GM19025 (cell line): ENCODE results near the gene NUCKS1.

Source experiments
- ATAC-seq: cut with Tn5 transposase; IDR thresholded peaks from one replicate; pipeline ENCODE4 v1.9.1; 2021; ENCODE audit warnings: mild to moderate bottlenecking, low read depth, moderate library complexity; ENCODE audit not compliant: unreplicated experiment

NUCKS1 gene

GRCh38 chr1:205703072-205703471, 46.9 kb downstream of the NUCKS1 start:
- no peak for ATAC-seq

DNA sequence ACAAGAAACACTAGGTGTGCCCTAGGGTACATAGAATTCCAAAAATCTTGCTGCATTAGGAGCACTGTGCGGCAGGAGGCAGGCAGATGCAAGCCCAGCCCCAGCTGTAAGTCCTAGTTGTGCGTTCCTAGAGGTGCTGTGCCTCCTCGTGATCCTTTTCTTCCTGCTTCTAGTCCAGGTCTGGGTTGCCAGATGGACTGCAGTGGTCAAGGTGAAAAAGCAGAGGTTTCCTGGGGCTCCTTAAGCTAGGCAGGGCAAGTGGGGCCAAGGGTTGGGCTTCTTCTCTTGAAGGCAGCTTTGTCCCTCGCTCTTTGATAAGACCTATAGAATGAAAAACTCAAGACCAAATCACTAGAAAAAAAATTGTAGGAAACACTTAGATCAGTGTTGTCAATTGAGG, 48.1 kb downstream of the NUCKS1 start:
- no peak for ATAC-seq

- no peak for ATAC-seq
These were observed 48.6 kb downstream of the NUCKS1 start for GRCh38 chr1:205701420-205701819.

DNA sequence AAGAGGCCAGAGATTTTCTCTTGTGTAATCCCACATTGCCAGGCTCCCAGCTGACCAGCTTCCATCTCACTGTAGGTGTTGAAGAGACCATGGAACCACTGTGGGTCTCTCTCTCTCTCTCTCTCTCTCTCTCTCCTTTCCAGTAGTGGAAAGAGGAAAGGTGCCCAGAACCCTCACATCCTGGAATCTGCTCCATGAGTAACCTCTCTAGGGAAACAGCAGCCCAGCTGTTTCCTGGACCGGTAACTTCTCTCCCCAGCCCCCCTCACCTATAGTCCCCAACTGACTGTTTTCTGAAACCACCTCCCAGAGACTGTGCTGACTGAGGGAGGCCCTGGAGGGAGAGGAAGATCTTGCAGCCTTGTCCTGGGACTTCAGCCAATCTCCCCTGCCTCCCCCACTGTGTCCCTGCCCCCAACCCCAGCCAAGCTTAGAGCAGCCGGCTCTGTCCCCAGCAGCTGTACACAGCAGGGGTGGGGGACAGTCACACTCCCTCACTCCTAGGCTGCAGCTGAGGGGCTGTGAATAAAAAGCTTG, 49.0 kb downstream of the NUCKS1 start:
- no peak for ATAC-seq

DNA sequence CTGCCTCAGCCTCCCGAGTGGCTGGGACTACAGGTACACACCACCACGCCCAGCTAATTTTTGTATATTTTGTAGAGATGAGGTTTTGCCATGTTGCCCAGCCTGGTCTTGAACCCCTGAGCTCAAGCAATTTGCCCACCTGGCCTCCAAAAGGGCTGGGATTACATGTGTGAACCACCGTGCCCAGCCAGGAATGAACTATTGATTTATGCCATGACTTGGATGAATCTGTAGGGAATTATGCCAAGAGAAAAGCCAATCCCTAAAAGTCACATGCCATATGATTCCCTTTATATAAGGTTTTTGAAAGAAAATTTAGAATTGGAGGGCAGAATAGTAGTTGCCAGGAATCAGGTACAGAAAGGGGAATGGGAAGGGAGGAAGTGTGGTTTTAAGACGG, 50.6 kb downstream of the NUCKS1 start:
- ATAC-seq: no peak

- no peak for ATAC-seq
These were observed 51.1 kb downstream of the NUCKS1 start for GRCh38 chr1:205698921-205699320.

DNA sequence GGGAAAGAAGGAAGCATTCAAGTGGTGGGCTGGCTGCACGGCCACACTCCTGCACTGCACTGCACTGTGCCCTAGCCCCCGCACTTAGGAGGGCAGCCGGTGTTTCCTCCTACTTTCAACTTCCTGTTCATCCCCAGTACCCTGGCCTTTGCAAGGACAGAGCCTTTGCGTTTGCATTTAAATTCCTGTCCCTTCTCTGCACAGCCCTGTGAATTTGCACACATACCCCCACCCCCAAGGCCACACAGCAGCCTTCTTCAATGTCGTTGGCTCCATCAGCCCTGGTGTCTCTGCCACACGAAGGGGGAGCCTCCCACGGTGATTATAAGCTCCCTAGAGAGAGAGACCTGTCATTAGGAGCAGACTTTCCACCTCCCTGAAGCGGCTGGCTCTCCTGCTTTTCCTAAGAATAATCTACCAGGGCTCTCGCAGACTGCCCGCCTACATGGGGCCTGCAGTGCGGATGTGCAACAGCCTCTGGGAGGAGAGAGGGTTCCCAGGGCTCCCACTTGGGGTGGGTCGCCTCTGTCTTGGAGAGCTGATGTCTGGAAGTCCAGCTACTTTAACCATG, 56.5 kb downstream of the NUCKS1 start:
- ATAC-seq: no peak

GRCh38 chr1:205692423-205692822, 57.6 kb downstream of the NUCKS1 start:
- no peak for ATAC-seq

DNA sequence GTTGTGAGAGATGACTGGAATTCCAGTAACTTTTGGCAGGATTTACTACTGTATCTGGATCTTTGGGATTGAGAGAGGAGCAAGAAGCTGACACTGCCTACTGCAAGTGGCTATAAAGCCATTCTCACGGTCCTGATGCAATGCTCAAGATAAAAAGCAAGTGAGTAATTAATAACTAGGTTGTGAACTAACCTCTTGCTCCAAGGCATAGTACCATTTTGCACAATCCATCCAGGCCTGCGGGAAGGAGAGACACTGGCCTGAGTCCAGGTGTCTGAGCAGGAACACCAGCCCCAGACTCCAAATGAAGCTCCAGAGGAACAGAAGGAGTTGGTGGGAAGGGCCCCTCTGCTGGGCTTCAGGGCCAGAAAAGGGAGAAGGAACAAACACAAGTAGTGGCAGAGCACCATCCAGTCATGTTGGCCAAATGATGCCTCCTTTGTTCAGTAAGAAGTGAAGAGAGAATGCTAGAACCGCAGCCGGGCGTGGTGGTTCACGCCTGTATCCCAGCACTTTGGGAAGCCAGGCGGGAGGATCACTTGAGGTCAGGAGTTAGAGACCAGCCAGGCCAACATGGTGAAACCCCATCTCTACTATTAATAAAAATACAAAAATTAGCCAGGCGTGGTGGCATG, 59.7 kb downstream of the NUCKS1 start:
- no peak for ATAC-seq

DNA sequence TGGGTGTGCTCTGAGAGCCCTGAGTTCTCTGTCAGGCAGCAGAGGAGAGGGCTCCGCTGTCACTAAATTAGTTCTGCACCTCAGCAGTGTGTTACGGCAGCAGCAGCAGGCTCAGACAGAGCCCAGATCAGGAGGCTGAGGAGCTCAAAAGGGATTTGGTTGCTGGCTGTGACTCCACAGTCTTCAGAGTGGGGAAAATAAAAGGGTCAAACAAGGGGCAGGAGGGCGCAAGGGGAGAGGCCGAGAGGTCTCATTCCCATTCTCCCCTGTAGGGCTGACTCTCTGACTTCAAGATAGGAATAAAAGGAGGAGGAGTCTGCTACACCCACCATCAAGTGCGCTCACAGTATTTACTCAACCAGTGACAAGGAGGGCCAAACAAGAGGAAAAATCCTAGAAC, 60.5 kb downstream of the NUCKS1 start:
- ATAC-seq: no peak

- no peak for ATAC-seq
These were observed 61.6 kb downstream of the NUCKS1 start for GRCh38 chr1:205688171-205689080.

DNA sequence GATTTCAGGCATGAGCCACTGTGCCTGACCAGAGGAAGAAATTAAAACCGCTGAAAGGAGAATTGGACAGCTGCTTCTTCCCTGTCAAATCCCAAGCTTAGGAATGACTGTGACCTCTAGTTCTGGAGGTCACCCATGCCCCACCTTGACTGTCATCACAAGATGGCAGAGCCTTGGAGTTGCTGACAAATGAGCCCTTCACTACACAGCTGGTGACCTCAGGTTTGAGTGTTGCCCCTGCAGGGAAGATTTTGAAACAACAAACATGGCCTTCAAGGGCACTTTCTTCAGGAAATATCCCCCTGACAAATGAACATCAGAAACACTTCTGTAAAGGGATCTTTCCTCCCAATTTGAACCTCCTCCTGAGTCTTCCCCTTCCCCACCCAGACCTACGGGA, 62.7 kb downstream of the NUCKS1 start:
- ATAC-seq: no peak

- no peak for ATAC-seq
These were observed 68.6 kb downstream of the NUCKS1 start for GRCh38 chr1:205681364-205681763.

- no peak for ATAC-seq
These were observed 69.7 kb downstream of the NUCKS1 start, which contains the start of gene SLC45A3 for GRCh38 chr1:205680073-205680851. Gene SLC45A3 (minus strand): TSS chr1:205680509. CDS start chr1:205664656, 15,853 bp downstream.

DNA sequence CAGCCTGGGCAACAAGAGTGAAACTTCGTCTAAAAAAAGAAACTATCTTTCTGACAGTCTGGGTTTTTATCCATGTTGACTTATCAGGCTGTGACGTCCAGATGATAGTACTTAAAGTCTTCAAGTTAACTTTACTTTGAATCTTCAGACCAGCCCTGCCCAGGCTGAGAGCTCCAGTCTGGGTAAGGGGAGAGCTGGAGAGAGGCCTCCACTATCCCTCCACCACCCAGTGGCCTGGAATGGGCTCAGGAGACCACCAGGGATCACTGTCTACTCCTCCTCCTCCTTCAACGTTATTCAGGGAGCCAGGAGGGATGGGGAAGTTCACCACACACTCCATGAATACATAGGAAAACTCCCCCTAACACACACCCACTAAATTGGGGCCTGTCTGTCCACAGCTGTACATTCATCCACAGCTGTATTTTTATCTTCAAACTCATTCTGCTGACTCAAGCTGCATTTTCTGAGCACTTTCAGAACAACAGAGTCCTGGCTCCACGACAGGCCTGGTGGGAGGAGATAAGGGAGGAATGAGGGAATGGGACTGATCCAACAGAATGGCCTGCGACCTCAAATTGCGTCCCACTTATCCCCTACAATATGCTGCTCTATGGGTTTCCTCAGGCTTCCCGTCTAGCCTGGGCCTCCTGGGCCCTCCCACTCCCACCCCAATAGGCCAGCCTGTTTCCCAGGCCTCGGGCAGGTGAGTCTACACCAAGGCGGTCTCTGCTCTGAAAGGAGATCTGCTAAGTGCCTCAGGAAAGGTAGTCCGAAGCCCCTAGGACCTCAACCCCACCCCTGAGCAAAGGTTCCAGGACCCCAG, 71.5 kb downstream of the NUCKS1 start:
- ATAC-seq: no peak

- ATAC-seq: no peak
These were observed 72.8 kb downstream of the NUCKS1 start for GRCh38 chr1:205677167-205677566.

GRCh38 chr1:205676597-205676996, 73.4 kb downstream of the NUCKS1 start:
- no peak for ATAC-seq

- no peak for ATAC-seq
These were observed 74.0 kb downstream of the NUCKS1 start for GRCh38 chr1:205676002-205676401.

GRCh38 chr1:205675247-205675646, 74.7 kb downstream of the NUCKS1 start:
- no peak for ATAC-seq

- ATAC-seq: no peak
These were observed 77.0 kb downstream of the NUCKS1 start for GRCh38 chr1:205672970-205673369.
